Subcutaneous adipose tissue (tissue), 4 donors: Measurements from ENCODE around the gene IL1RAPL2. TPM values are rescaled to one million over a fixed set of nuclear protein-coding genes. Genes with fewer than 3 reads are reported as not detected.

ENCODE experiments used
- total RNA-seq, 4 donors: library from RNA; depleted of rRNA; stranded (reverse); fragments of >200 nt; gene quantifications; one replicate each; pipeline ENCODE4 v1.1.0, GENCODE V29; 2016
- TF ChIP-seq, protein P1 (sequence below): fragments of 450-650 bp; IDR thresholded peaks from one replicate; pipeline ENCODE4 v1.5.1; 2016; ENCODE audit warnings: low read depth, mild to moderate bottlenecking, control low read depth, antibody characterized with exemption, moderate library complexity

Gene IL1RAPL2
- total RNA-seq, result under 1 TPM in 1 of 4 donors, not detected in 3; 0.17 TPM

DNA sequence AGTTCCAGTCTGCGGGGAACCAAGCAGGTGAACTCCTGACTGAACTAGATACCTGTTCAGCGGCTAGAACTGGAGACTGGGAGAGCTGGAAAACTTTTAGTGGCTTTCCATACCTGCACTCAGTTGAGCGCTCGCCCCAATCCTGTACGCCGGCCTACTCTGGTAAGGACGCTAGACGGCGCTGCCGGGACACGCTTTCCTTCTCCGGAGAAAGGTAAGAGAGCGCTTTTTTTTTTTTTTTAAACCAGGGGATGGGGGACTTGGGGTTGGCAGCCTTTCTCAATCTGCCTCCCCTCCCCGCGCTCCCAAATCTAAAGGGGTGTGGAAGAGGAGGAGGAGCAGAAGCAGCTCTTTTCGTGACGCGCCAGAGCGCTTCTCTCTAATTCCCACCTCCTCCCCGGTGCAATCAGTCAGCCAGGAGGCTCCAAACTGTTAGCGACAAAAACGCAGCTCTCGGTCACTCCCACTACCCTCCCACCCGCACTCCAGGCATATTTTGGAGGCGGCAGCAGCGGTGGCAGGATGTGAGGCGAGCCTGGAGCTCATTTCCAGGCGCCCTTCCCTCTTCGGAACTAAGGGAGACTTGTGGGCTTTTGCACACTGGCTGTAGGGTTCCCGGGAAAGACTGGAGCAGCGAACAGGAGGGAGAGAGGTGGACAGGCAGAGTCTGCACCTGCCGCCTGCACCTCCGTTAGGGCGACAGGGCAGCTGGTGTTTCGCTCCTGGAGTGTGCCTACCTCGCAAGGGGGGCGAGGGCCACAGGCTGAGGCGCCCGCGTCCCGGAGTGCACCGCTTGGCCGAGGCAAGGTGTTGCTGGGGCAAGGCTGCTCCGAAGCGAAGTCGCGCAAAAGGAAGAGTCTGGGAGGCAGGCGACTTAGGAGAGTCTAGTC is at the start of gene IL1RAPL2:
TSS of gene IL1RAPL2 (plus strand) at position 409 of the 890 bp plus-strand sequence.
- TF ChIP-seq, protein P1, sequence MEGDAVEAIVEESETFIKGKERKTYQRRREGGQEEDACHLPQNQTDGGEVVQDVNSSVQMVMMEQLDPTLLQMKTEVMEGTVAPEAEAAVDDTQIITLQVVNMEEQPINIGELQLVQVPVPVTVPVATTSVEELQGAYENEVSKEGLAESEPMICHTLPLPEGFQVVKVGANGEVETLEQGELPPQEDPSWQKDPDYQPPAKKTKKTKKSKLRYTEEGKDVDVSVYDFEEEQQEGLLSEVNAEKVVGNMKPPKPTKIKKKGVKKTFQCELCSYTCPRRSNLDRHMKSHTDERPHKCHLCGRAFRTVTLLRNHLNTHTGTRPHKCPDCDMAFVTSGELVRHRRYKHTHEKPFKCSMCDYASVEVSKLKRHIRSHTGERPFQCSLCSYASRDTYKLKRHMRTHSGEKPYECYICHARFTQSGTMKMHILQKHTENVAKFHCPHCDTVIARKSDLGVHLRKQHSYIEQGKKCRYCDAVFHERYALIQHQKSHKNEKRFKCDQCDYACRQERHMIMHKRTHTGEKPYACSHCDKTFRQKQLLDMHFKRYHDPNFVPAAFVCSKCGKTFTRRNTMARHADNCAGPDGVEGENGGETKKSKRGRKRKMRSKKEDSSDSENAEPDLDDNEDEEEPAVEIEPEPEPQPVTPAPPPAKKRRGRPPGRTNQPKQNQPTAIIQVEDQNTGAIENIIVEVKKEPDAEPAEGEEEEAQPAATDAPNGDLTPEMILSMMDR, result no peak

DNA sequence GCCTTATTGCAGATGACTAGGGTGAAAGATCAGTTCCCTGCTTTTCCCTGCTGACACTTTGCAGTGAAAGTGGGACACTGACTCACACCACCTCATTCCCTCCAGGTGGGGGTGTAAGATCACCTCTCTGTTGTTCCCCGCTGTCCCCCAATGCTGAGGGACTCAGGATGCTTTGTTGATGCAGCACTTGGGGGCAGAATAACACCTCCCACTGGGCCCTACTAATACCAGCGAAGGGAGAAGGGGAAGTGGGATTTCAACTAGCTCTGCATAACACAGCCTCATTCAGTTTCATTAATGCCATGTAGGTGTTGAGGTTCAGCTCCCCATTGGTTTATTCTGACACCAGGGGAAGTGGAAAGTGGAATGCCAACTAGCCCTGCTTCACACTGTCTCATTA is 43.6 kb upstream of the IL1RAPL2 start:
- TF ChIP-seq, protein P1, result no peak

DNA sequence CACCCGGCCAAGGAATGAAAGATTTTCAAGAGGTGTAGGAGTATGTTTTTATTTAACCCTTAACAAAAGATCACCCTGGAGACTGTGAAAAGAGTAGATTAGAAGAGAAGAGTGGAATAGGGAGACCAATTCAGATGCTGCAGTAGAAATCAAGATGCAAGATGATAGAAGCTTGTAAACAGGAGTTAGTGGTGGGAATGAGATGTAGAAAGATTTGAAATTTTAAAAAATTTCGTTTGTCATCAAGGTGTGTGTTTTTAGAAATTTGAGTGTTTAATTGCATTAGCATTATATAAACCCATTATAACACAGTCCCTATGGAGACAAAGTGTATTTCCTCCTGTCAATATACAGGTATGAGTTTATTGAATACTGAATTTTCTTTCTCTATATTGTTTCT is 42.1 kb upstream of the IL1RAPL2 start:
- TF ChIP-seq, protein P1, result no peak

DNA sequence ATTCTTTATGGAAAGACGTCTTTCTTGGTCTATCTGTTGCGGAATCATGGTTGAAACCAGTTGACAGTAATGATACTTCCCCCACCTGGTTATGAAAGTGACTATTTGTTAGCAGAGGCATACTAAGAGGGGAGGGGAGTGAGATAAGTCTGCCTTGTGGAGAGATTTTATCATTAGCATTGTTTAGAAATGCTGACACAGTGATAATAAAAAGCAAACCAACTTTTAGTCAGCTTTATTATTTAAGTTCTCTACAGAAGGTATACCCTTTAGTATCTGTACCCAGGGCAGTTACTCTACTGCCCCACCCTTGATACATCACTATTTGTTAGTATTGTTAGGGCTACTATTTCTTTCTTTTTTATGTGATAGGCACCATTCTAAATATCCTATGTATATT is 26.9 kb upstream of the IL1RAPL2 start:
- TF ChIP-seq, protein P1, result no peak

DNA sequence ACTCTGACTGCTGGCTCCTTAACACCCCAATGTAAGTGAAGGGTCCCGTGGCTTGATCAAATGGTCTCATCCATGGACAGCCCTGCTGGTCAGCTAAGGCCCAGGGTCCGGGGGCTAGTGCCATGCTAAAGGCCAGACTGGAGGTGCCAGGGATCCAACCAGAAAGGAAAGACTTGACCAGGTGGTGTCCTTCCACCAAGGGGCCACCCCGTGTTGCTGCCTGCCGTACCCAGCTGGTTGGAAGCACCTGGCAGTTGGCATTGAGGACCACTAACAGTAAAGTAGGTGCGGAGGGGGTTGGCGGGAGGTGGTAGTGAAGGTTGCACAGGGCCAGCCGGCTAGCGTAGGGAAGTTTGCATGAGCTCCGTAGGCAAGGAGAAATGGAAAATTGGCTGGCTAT is 1.7 kb upstream of the IL1RAPL2 start:
- TF ChIP-seq, protein P1, result no peak

DNA sequence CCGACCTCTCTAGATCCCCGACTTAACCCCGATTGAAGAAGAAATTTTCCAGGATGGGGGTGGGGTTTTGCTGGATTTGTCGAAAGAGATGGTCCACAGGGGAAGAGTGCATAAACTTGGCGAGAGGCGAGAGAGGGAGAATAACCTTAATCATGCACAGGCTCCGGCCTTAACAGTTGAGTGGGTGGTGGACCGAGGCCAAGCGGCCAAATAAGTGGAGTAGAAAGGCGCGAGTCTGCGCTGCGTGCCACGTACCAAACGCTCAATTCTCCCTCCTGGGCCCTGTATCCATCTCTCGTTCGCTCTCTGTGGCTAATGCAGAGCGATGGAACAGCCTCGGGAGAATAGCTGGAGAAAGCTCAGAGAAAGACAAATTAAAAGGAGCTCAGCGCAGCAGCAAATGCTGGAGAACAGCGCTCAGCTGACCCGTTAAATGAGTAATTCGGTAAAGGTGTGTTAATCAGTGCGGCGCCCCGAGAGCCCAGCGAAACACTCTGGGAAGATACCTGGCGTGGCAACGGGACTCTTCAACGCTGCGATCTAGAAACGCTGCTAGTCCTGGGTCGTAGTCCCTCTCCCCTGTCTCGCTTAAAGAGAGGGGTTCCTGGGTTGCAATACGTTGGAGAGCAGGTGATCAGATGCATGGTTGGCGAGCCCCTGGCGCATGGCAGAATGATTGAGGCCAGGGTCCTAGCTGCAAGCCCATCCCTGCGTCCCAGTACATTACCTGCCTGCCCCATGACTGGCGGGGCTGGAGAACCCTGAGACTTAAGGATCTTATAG is 887 bp upstream of the IL1RAPL2 start:
- TF ChIP-seq, protein P1, result no peak
